Mesendoderm (in vitro differentiated cells): ENCODE data around the gene CACNA1C.
A peak's percentile ranks its signal among the peaks of the same experiment; 100 is the strongest.

Experiments
- DNase-seq: peaks from one replicate; pipeline ENCODE4 v3.0.0; 2013
- H2AK5ac ChIP-seq: 2 replicates; pipeline ENCODE4 v1.6.1; 2013; ENCODE audit warnings: low read length, inconsistent platforms
- H2BK120ac ChIP-seq: 2 replicates; pipeline ENCODE4 v1.6.1; 2013; ENCODE audit warnings: low read depth, mild to moderate bottlenecking, low read length, moderate library complexity, mixed read lengths
- H2BK15ac ChIP-seq: replicated peaks from 2 replicates; pipeline ENCODE4 v1.6.1; 2013; ENCODE audit warnings: low read depth, mild to moderate bottlenecking, moderate library complexity
- H2BK5ac ChIP-seq: 2 replicates; pipeline ENCODE4 v1.6.1; 2013; ENCODE audit warnings: low read length, inconsistent platforms
- H3K18ac ChIP-seq: 2 replicates; pipeline ENCODE4 v1.6.1; 2013; ENCODE audit warnings: mild to moderate bottlenecking, low read length, mixed read lengths
- H3K23ac ChIP-seq: one replicate; pipeline ENCODE4 v1.6.1; 2013; ENCODE audit warnings: low read length
- H3K27ac ChIP-seq: 2 replicates; pipeline ENCODE4 v1.5.1; 2013; ENCODE audit warnings: low read depth, mild to moderate bottlenecking, inconsistent platforms, low read length, moderate library complexity
- H3K27me3 ChIP-seq: 2 replicates; pipeline ENCODE4 v1.6.1; 2013; ENCODE audit warnings: low read length, control low read depth, mild to moderate bottlenecking, inconsistent platforms; ENCODE audit not compliant: insufficient read depth, poor library complexity
- H3K36me3 ChIP-seq: 2 replicates; pipeline ENCODE4 v1.6.1; 2013; ENCODE audit warnings: low read length, inconsistent platforms; ENCODE audit not compliant: control insufficient read depth, insufficient read depth
- H3K4ac ChIP-seq: one replicate; pipeline ENCODE4 v1.6.1; 2013; ENCODE audit warnings: low read depth, mild to moderate bottlenecking, low read length, moderate library complexity
- H3K4me1 ChIP-seq: 2 replicates; pipeline ENCODE4 v1.6.1; 2013; ENCODE audit warnings: low read depth, low read length, inconsistent platforms; ENCODE audit not compliant: control insufficient read depth
- H3K4me2 ChIP-seq: 2 replicates; pipeline ENCODE4 v1.6.1; 2013; ENCODE audit warnings: low read length
- H3K4me3 ChIP-seq: 2 replicates; pipeline ENCODE4 v1.5.1; 2013; ENCODE audit warnings: mild to moderate bottlenecking, low read length
- H3K56ac ChIP-seq: one replicate; pipeline ENCODE4 v1.6.1; 2013; ENCODE audit warnings: low read length
- H3K79me1 ChIP-seq: 2 replicates; pipeline ENCODE4 v1.6.1; 2013; ENCODE audit warnings: low read length, inconsistent platforms
- H3K79me2 ChIP-seq: 2 replicates; pipeline ENCODE4 v1.6.1; 2013; ENCODE audit warnings: mild to moderate bottlenecking, low read length; ENCODE audit not compliant: control insufficient read depth, insufficient read depth
- H3K9ac ChIP-seq: 2 replicates; pipeline ENCODE4 v1.6.1; 2013; ENCODE audit warnings: low read length, inconsistent platforms
- H4K5ac ChIP-seq: one replicate; pipeline ENCODE4 v1.6.1; 2013; ENCODE audit warnings: low read length
- H4K8ac ChIP-seq: one replicate; pipeline ENCODE4 v1.6.1; 2013; ENCODE audit warnings: low read depth, mild to moderate bottlenecking, control low read depth, low read length, moderate library complexity
- WGBS: extraction: QIAGEN DNeasy Blood & Tissue Kit; methylation state at CpG from one replicate; pipeline ENCODE4 v1.1.7; 2013; ENCODE audit warnings: low lambda C conversion rate, missing lambda C conversion rate; ENCODE audit not compliant: insufficient coverage; ENCODE audit errors: extremely low coverage; 5-methylcytosine and 5-hydroxymethylcytosine counted together

The CACNA1C gene

DNA sequence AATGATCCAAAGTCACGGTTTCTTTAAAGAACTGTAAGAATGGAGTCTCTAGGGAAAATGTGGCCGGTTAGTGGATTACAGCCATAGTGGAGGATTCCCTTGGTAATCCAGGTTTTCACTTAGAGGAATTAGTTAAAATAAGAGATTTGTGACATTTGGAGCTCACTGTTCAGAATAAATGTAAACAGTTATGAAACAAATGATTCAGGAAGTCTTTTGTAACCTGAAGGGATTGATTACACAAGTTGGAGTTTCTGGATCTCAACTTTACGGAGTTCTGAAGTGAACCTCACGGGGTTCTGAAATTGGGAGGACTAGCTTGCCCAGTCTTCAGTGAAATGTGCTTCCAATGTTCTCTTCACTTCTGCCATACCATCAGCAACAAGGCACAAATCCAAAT is 507.6 kb downstream of the CACNA1C start:
- Histone ChIP-seq H3K4me3 (no peak overlapping the region), H3K23ac (no peak overlapping the region), H3K9ac (no peak overlapping the region), H2BK15ac (no peak overlapping the region), H3K4ac (no peak overlapping the region), H3K79me1 (no peaks in the 10 kb centered on the region), H4K5ac (no peak overlapping the region), H4K8ac (no peak overlapping the region), H3K79me2 (no peaks in the 10 kb centered on the region), H3K18ac (no peak overlapping the region), H3K36me3 (no peaks in the 10 kb centered on the region), H3K4me1 (no peaks in the 10 kb centered on the region), H3K27ac (no peak overlapping the region), H3K56ac (no peak overlapping the region), H3K27me3 (no peaks in the 10 kb centered on the region), H2BK5ac (no peak overlapping the region), H2BK120ac (no peak overlapping the region), H2AK5ac (no peak overlapping the region), H3K4me2 (no peak overlapping the region)
- no CpG with 5 or more reads among the region's 4 CpGs for WGBS
- DNase-seq = no peak

DNA sequence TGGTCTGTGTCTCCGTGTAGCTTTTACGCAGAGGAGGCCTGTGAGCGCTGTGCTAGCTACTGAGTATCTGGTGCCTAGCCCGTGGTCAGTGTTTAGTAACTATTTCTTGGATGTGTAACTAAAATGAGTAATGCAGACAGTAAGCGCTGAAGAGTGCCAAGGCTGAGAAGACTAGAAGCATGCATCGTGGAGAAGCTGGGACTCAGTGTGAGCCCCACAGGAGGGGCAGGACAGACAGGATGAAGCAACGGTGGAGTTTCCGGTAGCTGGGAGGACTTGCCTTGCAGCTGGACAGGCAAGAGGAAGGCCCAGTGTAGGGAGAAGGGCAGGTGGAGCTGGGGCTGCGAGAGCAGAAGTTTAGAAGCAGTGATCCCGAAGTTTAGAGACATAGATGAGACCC is 508.6 kb downstream of the CACNA1C start:
- Histone ChIP-seq H3K27me3 (no peaks in the 10 kb centered on the region), H3K79me2 (no peaks in the 10 kb centered on the region)
- no CpG with 5 or more reads among the region's 10 CpGs for WGBS

GRCh38 chr12:2562400-2562799 is 509.6 kb downstream of the CACNA1C start:
- no peak overlapping the region for H4K8ac ChIP-seq
- WGBS = no CpG with 5 or more reads among the region's 3 CpGs
- no peak for DNase-seq
- H3K4me3 ChIP-seq = no peak overlapping the region
- no peaks in the 10 kb centered on the region for H3K27me3 ChIP-seq
- H3K9ac ChIP-seq = no peak overlapping the region
- no peak overlapping the region for H3K23ac ChIP-seq
- H2BK5ac ChIP-seq = no peak overlapping the region
- H3K4ac ChIP-seq = no peak overlapping the region
- H3K4me2 ChIP-seq = no peak overlapping the region
- no peak overlapping the region for H4K5ac ChIP-seq
- no peak overlapping the region for H2BK120ac ChIP-seq
- H3K36me3 ChIP-seq = no peaks in the 10 kb centered on the region
- no peaks in the 10 kb centered on the region for H3K79me1 ChIP-seq
- H3K56ac ChIP-seq = no peak overlapping the region
- no peak overlapping the region for H2BK15ac ChIP-seq
- no peaks in the 10 kb centered on the region for H3K4me1 ChIP-seq
- no peak overlapping the region for H2AK5ac ChIP-seq
- no peak overlapping the region for H3K27ac ChIP-seq
- H3K79me2 ChIP-seq = no peaks in the 10 kb centered on the region
- H3K18ac ChIP-seq = no peak overlapping the region

More for the DNA sequence above, 508.6 kb downstream of the CACNA1C start:
- Histone ChIP-seq H3K18ac (no peak overlapping the region), H4K8ac (no peak overlapping the region), H2BK15ac (no peak overlapping the region), H3K27ac (no peak overlapping the region), H3K9ac (no peak overlapping the region), H3K4me3 (no peak overlapping the region), H2BK5ac (no peak overlapping the region), H3K79me1 (no peaks in the 10 kb centered on the region), H3K4me2 (no peak overlapping the region), H3K4ac (no peak overlapping the region), H2BK120ac (no peak overlapping the region), H3K56ac (no peak overlapping the region), H3K4me1 (no peaks in the 10 kb centered on the region), H3K36me3 (no peaks in the 10 kb centered on the region), H3K23ac (no peak overlapping the region), H2AK5ac (no peak overlapping the region), H4K5ac (no peak overlapping the region)
- no peak for DNase-seq

- H3K36me3 ChIP-seq = no peaks in the 10 kb centered on the region
- no peak overlapping the region for H3K27ac ChIP-seq
- no peak overlapping the region for H4K5ac ChIP-seq
- H3K18ac ChIP-seq = no peak overlapping the region
- no peaks in the 10 kb centered on the region for H3K4me1 ChIP-seq
- no peak overlapping the region for H2BK15ac ChIP-seq
- no CpG with 5 or more reads among the region's 6 CpGs for WGBS
- no peak for DNase-seq
- H3K4me3 ChIP-seq = no peak overlapping the region
- no peak overlapping the region for H2BK120ac ChIP-seq
- no peak overlapping the region for H3K9ac ChIP-seq
- H2AK5ac ChIP-seq = no peak overlapping the region
- H3K27me3 ChIP-seq = no peaks in the 10 kb centered on the region
- no peak overlapping the region for H3K23ac ChIP-seq
- H2BK5ac ChIP-seq = no peak overlapping the region
- H3K79me2 ChIP-seq = no peaks in the 10 kb centered on the region
- no peaks in the 10 kb centered on the region for H3K79me1 ChIP-seq
- no peak overlapping the region for H3K56ac ChIP-seq
- no peak overlapping the region for H3K4ac ChIP-seq
- H3K4me2 ChIP-seq = no peak overlapping the region
- no peak overlapping the region for H4K8ac ChIP-seq
These were observed 510.9 kb downstream of the CACNA1C start for GRCh38 chr12:2563709-2564108.

DNA sequence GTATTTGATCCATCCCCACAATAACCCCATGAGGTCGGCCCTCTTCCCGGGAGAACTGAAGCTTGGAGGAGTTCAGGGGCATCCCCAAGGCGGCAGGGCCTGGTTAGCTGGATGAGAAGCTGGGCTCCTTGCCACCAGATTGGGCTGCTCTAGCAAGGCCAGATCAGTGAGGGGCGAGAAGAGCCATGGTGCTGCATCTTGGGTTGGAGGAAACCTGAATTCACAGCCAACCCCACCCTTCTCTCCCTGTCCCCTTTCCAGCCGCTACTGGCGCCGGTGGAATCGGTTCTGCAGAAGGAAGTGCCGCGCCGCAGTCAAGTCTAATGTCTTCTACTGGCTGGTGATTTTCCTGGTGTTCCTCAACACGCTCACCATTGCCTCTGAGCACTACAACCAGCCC is 513.4 kb downstream of the CACNA1C start:
- H2AK5ac ChIP-seq = no peak overlapping the region
- H3K56ac ChIP-seq = no peak overlapping the region
- no peaks in the 10 kb centered on the region for H3K36me3 ChIP-seq

DNA sequence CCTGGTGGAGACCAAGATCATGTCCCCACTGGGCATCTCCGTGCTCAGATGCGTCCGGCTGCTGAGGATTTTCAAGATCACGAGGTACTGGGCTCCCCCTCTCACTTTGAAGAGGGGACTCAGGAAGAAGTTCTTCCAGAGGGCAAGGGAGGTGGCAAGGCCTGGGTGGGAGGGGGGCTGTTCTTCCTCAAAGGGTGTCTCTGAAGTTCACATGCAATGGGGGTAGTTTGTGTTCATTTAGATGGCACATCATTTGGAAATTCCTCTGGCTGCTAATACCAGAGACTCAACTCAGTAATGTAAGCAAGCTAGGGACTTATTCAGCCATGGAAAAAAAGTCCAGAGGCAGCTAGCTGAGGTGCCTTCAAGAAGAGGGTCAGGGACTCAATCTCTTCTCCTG is 514.9 kb downstream of the CACNA1C start:
- Histone ChIP-seq H2BK5ac (no peak overlapping the region), H4K5ac (no peak overlapping the region), H3K18ac (no peak overlapping the region), H2AK5ac (no peak overlapping the region), H3K4me1 (no peaks in the 10 kb centered on the region), H3K9ac (no peak overlapping the region), H3K56ac (no peak overlapping the region), H2BK15ac (no peak overlapping the region), H3K4ac (no peak overlapping the region), H2BK120ac (no peak overlapping the region), H3K27me3 (no peaks in the 10 kb centered on the region), H3K79me2 (no peaks in the 10 kb centered on the region), H3K4me2 (no peak overlapping the region), H3K23ac (peak overlapping the region; percentile 11), H3K36me3 (no peaks in the 10 kb centered on the region), H3K27ac (no peak overlapping the region), H3K4me3 (no peak overlapping the region), H4K8ac (no peak overlapping the region), H3K79me1 (no peaks in the 10 kb centered on the region)
- WGBS = no CpG with 5 or more reads among the region's 4 CpGs
- DNase-seq = no peak

More for the DNA sequence above, 513.4 kb downstream of the CACNA1C start:
- Histone ChIP-seq H3K9ac (no peak overlapping the region), H3K4me2 (no peak overlapping the region), H3K23ac (no peak overlapping the region), H4K8ac (no peak overlapping the region), H3K79me2 (no peaks in the 10 kb centered on the region), H3K18ac (no peak overlapping the region), H3K27ac (no peak overlapping the region), H3K4ac (no peak overlapping the region), H3K4me1 (no peaks in the 10 kb centered on the region), H3K4me3 (no peak overlapping the region), H2BK5ac (no peak overlapping the region), H2BK120ac (no peak overlapping the region), H3K27me3 (no peaks in the 10 kb centered on the region), H3K79me1 (no peaks in the 10 kb centered on the region), H2BK15ac (no peak overlapping the region), H4K5ac (no peak overlapping the region)
- DNase-seq = no peak
- WGBS = no CpG with 5 or more reads among the region's 12 CpGs
